Adrenal gland (tissue), 12 donors: ENCODE results near the gene HBQ1. TPM values are rescaled to one million over a fixed set of nuclear protein-coding genes. Genes with fewer than 3 reads are reported as not detected.
"Not testable (repeated sequence)": the region's sequence is repeated elsewhere in the genome, so short reads cannot be mapped to it uniquely, and the experiment has no call there.

ENCODE experiments used
- DNase-seq, 7 donors: peaks; one replicate each; pipeline ENCODE4 v3.0.0-alpha.2; 2019 to 2020
- H3K27ac ChIP-seq, 5 donors: fragments of 200-600 bp; sonication (generic) in 4 of 5; 1 replicate in 3 of 5; 2 replicates in 2 of 5; pipeline versions ENCODE4 v1.5.1 to v1.8.0; 2016 to 2020; ENCODE audit warnings: mild to moderate bottlenecking in 1 of 5
- H3K27me3 ChIP-seq: fragments of 200-600 bp; 2 replicates; pipeline ENCODE4 v1.8.0; 2021
- H3K36me3 ChIP-seq, 2 donors: fragments of 200-600 bp; replicated peaks in 1 of 2; 1 replicate in 1 of 2; 2 replicates in 1 of 2; pipeline versions ENCODE4 v1.5.1 to v1.8.0; 2018 to 2022
- H3K4me1 ChIP-seq, 2 donors: fragments of 200-600 bp; replicated peaks in 1 of 2; 1 replicate in 1 of 2; 2 replicates in 1 of 2; pipeline versions ENCODE4 v1.5.1 to v1.8.0; 2018 to 2021
- H3K4me3 ChIP-seq, 4 donors: fragments of 200-600 bp; sonication (generic) in 3 of 4; one replicate each; pipeline ENCODE4 v1.5.1; 2016 to 2018
- H3K9me3 ChIP-seq, 3 donors: fragments of 200-600 bp; sonication (generic) in 1 of 3; replicated peaks in 1 of 3; 1 replicate in 2 of 3; 2 replicates in 1 of 3; pipeline versions ENCODE4 v1.5.1 to v1.8.0; 2016 to 2021
- POLR2A ChIP-seq, 2 donors: fragments of 450-650 bp; IDR thresholded peaks; one replicate each; pipeline ENCODE4 v1.6.1; 2017; ENCODE audit warnings: antibody characterized with exemption in 2 of 2, mild to moderate bottlenecking in 2 of 2, moderate library complexity in 1 of 2
- WGBS, 4 donors: extraction: QIAGEN DNeasy Blood & Tissue Kit in 2 of 4; methylation state at CpG; one replicate each; pipeline versions ENCODE4 v1.1.5 to v1.1.7; 2013 to 2017; 5-methylcytosine and 5-hydroxymethylcytosine counted together
- intact Hi-C, 2 donors: fragments of 100-400 bp; cut with DNase I; formaldehyde crosslinking; loops; one replicate each; pipeline versions ENCODE4 v1.14.1 to v1.15.0; 2022 to 2023
- polyA plus RNA-seq, 3 donors: library from polyadenylated mRNA; stranded (reverse); fragments of 200-250 nt in 2 of 3; fragments of 350-450 nt in 1 of 3; fragmentation: Illumina TruSeq in 1 of 3; extraction: RNeasy Lipid Tissue Mini Kit (QIAGEN cat#74804) in 1 of 3; gene quantifications; one replicate each; pipeline ENCODE4 v1.2.3, GENCODE V29; 2013 to 2014
- total RNA-seq, 9 donors: library from RNA; depleted of rRNA in 4 of 9; stranded (reverse); fragments of >200 nt in 4 of 9; fragments of 120-200 nt in 1 of 9; fragmentation: NEBNext Ultra II Directional in 1 of 9; extraction: Animal tissue kit (Norgen Biotek cat#: 25700) in 1 of 9; gene quantifications; one replicate each; pipeline versions ENCODE4 v1.1.0 to v1.2.4, GENCODE V29; 2013 to 2023
- TF ChIP-seq, protein P1 (sequence below), 6 experiments: fragments of 450-650 bp in 4 of 6; fragments of 200-600 bp in 2 of 6; sonication (generic) in 1 of 6; IDR thresholded peaks; 1 replicate in 5 of 6; 2 replicates in 1 of 6; pipeline versions ENCODE4 v1.5.1 to v1.8.0; 2016 to 2021; ENCODE audit warnings: antibody characterized with exemption in 6 of 6, mild to moderate bottlenecking in 2 of 6, moderate library complexity in 1 of 6
- donor health status: healthy with polysubstance abuse.
- donor health status: Bipolar disorder and iron deficiency.
- donor health status: DM: yes; HTN: yes; CAD: no.
- donor health status: DM: no; HTN: no; CAD: no.
- donor health status: DM: no; HTN: no; CAD: no.
- donor health status: DM: yes; HTN: yes; CAD: no.

HBQ1 gene
- total and polyA plus RNA-seq, 12 donors: 0.44 to 6.0 (median 1.9) TPM; not detected in 9

DNA sequence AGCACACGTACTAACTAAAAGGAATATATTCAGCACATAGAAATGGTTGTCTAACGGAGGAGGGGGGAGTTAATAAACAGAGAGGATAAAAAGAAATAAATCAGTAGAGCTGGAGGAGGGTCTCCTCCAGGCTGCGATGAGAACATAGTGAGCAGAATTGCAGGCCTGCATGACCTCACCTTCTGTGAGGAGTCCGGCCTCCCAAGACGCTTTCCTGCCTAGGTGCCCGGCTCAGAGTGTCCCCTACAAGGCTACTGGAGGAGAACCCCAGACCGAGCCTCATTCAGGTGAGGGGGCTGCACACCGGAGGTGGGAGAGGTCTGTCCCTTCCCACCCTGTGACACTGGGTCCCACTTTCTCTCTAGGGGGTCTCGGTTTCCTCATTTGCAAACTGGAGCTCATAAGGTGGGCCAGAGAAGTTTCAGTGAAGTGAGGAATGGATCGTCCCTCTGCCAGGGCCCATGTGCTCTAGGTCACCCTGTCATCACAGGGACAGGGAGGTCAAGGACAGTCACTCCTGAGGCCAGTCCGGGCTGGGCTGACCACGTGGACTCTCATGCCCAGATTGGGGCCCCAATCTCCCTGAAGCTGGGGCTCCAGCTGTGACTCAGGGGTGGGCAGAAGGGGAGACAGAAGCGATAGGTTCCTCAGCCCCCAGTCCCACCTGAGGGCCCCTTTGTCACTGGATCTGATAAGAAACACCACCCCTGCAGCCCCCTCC is 17.8 kb upstream of the HBQ1 start:
- intact Hi-C loops: no loop called here
- H3K27ac ChIP-seq: no peak overlapping the region
- H3K9me3 ChIP-seq: no peaks in the 10 kb centered on the region
- H3K4me1 ChIP-seq: peaks cover 7 to 16% of the 10 kb centered on the region in 2 donors
- H3K4me3 ChIP-seq: no peak overlapping the region
- 81 to 96% (median 89%) methylated on average over 9 to 13 of the region's 13 CpGs for WGBS, 4 donors
- TF ChIP-seq POLR2A (IDR thresholded peaks at IDR 0.05): no peak
- TF ChIP-seq, protein P1, sequence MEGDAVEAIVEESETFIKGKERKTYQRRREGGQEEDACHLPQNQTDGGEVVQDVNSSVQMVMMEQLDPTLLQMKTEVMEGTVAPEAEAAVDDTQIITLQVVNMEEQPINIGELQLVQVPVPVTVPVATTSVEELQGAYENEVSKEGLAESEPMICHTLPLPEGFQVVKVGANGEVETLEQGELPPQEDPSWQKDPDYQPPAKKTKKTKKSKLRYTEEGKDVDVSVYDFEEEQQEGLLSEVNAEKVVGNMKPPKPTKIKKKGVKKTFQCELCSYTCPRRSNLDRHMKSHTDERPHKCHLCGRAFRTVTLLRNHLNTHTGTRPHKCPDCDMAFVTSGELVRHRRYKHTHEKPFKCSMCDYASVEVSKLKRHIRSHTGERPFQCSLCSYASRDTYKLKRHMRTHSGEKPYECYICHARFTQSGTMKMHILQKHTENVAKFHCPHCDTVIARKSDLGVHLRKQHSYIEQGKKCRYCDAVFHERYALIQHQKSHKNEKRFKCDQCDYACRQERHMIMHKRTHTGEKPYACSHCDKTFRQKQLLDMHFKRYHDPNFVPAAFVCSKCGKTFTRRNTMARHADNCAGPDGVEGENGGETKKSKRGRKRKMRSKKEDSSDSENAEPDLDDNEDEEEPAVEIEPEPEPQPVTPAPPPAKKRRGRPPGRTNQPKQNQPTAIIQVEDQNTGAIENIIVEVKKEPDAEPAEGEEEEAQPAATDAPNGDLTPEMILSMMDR (IDR thresholded peaks at IDR 0.05): no peak
- peaks cover 24% of the 10 kb centered on the region for H3K27me3 ChIP-seq
- DNase-seq: no peak
- H3K36me3 ChIP-seq: no peaks in the 10 kb centered on the region

DNA sequence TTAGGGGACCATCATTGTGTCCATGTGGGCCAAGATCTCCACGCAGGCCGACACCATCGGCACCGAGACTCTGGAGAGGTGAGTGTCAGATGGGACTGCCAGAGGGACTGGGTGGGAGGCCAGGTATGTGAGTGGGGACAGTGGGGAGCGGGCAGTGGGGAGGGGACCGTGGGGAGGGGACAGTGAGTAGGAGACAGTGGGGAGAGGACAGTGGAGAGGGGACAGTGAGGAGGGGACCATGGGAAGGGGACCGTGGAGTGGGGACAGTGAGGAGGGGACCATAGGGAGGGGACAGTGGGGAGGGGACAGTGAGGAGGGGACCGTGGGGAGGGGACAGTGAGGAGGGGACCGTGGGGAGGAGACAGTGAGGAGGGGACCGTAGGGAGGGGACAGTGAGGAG is 17.1 kb upstream of the HBQ1 start:
- H3K9me3 ChIP-seq, H3K36me3 ChIP-seq, DNase-seq, H3K4me3 ChIP-seq, intact Hi-C loops, H3K27ac ChIP-seq: not testable (repeated sequence)
- Histone ChIP-seq H3K4me1 (peaks cover 7 to 16% of the 10 kb centered on the region in 2 donors), H3K27me3 (peaks cover 31% of the 10 kb centered on the region)
- 75 to 92% (median 84%) methylated on average over 6 to 10 of the region's 10 CpGs; no CpG with 5 or more reads in 1 of the 4 donors for WGBS, 4 donors

DNA sequence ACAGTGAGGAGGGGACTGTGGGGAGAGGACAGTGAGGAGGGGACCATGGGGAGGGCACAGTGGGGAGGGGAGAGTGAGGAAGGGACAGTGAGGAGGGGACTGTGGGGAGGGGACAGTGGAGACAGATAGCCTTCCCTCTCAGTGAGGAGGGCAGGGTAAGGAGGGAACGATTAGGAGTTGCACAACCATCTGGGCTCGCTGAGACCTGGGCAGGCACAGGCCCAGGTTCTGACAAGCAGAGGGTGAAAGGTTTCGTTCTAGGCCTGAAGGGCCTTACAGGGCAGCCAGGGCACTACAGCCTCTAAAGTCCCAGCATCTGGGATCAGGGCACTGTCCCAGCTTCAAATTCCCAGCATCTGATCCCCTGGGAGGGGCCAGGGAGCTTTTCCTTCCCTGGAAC is 16.6 kb upstream of the HBQ1 start:
- H3K27ac ChIP-seq, DNase-seq, H3K36me3 ChIP-seq, H3K9me3 ChIP-seq, intact Hi-C loops, H3K4me3 ChIP-seq: not testable (repeated sequence)
- peaks cover 7 to 16% of the 10 kb centered on the region in 2 donors for H3K4me1 ChIP-seq
- WGBS, 4 donors: 10 to 27% methylated on average over 2 of the region's 3 CpGs; no CpG with 5 or more reads in 2 of the 4 donors
- peaks cover 37% of the 10 kb centered on the region for H3K27me3 ChIP-seq

DNA sequence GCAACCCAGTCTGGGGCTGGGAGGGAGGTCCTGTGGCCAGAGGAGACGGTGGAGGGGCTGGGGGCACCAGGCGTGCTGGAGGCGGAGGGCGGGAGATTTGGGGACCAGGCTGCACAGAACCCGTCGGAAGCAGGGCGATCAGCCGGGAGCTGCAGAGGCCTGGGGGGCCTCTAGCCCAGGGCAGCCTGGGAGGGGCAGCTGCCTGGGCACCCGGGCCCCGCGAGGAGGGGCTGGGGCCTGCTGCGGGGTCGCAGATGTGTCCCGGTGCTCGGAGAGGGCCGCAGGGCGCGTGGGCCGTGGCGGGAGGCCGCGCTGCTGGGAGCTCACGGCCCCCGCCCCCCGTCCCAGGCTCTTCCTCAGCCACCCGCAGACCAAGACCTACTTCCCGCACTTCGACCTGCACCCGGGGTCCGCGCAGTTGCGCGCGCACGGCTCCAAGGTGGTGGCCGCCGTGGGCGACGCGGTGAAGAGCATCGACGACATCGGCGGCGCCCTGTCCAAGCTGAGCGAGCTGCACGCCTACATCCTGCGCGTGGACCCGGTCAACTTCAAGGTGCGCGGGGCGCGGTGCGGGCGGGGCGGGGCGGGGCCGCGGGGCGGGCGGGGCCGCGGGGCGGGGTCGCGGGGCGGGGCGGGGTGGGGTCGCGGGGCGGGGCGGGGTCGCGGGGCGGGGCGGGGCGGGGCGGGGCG is 16.0 kb upstream of the HBQ1 start:
- Histone ChIP-seq H3K4me1 (peaks cover 7 to 16% of the 10 kb centered on the region in 2 donors), H3K27me3 (peaks cover 42% of the 10 kb centered on the region)
- H3K9me3 ChIP-seq, H3K27ac ChIP-seq, H3K4me3 ChIP-seq, DNase-seq, intact Hi-C loops, H3K36me3 ChIP-seq: not testable (repeated sequence)
- 0% methylated on average over 23 of the region's 80 CpGs; no CpG with 5 or more reads in 3 of the 4 donors for WGBS, 4 donors

DNA sequence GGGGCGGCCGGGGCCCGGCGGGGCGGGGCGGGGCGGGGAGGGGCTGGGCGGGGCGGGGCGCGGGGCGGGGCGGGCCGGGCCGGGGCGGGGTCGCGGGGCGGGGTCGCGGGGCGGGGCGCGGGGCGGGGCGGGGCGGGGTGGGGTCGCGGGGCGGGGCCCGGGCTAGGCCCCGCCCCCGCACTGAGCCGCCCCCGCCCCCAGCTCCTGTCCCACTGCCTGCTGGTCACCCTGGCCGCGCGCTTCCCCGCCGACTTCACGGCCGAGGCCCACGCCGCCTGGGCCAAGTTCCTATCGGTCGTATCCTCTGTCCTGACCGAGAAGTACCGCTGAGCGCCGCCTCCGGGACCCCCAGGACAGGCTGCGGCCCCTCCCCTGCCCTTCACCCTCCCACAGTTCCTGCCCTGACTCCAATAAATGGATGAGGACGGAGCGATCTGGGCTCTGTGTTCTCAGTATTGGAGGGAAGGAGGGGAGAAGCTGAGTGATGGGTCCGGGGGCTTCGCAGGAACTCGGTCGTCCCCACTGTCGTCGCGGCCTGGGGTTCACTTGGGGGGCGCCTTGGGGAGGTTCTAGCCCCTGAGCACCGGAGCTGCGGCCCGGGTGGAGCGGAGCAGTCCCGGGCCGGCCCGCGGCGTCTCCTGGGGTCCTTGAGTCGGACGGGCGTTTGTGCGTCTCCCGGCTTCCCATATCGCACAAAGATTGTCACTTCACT is 15.3 kb upstream of the HBQ1 start:
- H3K4me3 ChIP-seq: peak overlapping the region in 1 of 4 donors; percentile 23
- H3K9me3 ChIP-seq: no peaks in the 10 kb centered on the region
- TF ChIP-seq POLR2A (IDR thresholded peaks at IDR 0.05): no peak
- TF ChIP-seq, protein P1 (IDR thresholded peaks at IDR 0.05): no peak
- H3K4me1 ChIP-seq: peaks cover 7 to 16% of the 10 kb centered on the region in 2 donors
- H3K27ac ChIP-seq: no peak overlapping the region
- DNase-seq: no peak
- 0 to 3% (median 2%) methylated on average over 1 to 53 of the region's 77 CpGs for WGBS, 4 donors
- intact Hi-C loops: no loop called here
- H3K36me3 ChIP-seq: no peaks in the 10 kb centered on the region
- H3K27me3 ChIP-seq: peaks cover 42% of the 10 kb centered on the region
